GM23338 (cell line): Measurements from ENCODE around the gene TGFBI.

Experiments
- CREB1 ChIP-seq: fragments of 250-450 bp; sonication (Bioruptor Pico); IDR thresholded peaks from 2 replicates; pipeline ENCODE4 v1.5.0; 2020; ENCODE audit warnings: low read depth, mild to moderate bottlenecking, moderate library complexity
- EZH2 ChIP-seq: fragments of 200-600 bp; sonication (generic); IDR thresholded peaks from one replicate; pipeline ENCODE4 v1.8.0; 2017; ENCODE audit warnings: antibody characterized with exemption, mild to moderate bottlenecking, low read depth; ENCODE audit not compliant: unreplicated experiment
- JUNB ChIP-seq: IDR thresholded peaks from one replicate; pipeline ENCODE4 v1.6.1; 2016; ENCODE audit warnings: antibody characterized with exemption; ENCODE audit not compliant: unreplicated experiment
- NANOG ChIP-seq: IDR thresholded peaks from 2 replicates; pipeline ENCODE4 v1.6.1; 2016; ENCODE audit warnings: antibody characterized with exemption, borderline replicate concordance
- POLR2AphosphoS5 ChIP-seq: IDR thresholded peaks from 2 replicates; pipeline ENCODE4 v1.6.1; 2016; ENCODE audit warnings: antibody characterized with exemption, low read depth
- REST ChIP-seq: IDR thresholded peaks from one replicate; pipeline ENCODE4 v1.6.1; 2018; ENCODE audit warnings: antibody characterized with exemption; ENCODE audit not compliant: unreplicated experiment
- STAT1 ChIP-seq: IDR thresholded peaks from one replicate; pipeline ENCODE4 v1.6.1; 2016; ENCODE audit warnings: antibody characterized with exemption; ENCODE audit not compliant: unreplicated experiment
- ZNF114 ChIP-seq: fragments of 250-450 bp; sonication (Bioruptor Pico); IDR thresholded peaks from 2 replicates; pipeline ENCODE4 v1.5.0; 2020; ENCODE audit warnings: mild to moderate bottlenecking, moderate library complexity
- ZNF331 ChIP-seq: fragments of 250-450 bp; sonication (Bioruptor Pico); IDR thresholded peaks from 2 replicates; pipeline ENCODE4 v1.5.0; 2020; ENCODE audit warnings: low read depth, mild to moderate bottlenecking, moderate library complexity
- TF ChIP-seq, protein P1 (sequence below), 2 experiments: fragments of 200-600 bp in 1 of 2; sonication (generic) in 1 of 2; conservative IDR thresholded peaks; 2 replicates each; pipeline versions ENCODE4 v1.5.1 to v1.6.1; 2016 to 2017; ENCODE audit warnings: antibody characterized with exemption in 2 of 2, low read depth in 2 of 2, mild to moderate bottlenecking in 2 of 2, moderate library complexity in 1 of 2
- TF ChIP-seq, protein P2 (sequence below): IDR thresholded peaks from 2 replicates; pipeline ENCODE4 v1.6.1; 2016; ENCODE audit warnings: antibody characterized with exemption

DNA sequence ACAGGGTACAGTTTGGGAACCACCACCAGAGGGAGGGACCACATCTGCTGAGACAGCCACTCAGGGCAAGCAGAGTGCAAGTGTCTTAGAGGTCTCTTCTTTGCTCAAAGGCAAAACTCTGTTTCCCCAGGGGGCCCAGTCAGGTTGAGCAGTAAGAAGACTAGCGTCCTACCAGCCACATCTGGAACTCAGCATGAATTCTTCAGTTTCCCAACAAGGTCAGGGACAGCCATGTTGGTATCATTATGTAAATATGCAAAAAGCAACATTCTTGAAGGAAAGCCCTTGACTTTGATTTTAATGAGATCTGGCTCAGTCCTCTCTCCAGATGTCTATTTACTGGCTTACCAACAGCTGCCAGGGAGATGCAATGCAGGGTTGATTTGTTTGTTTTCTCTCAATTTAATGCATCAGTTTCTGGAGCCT lies 46.7 kb downstream of the TGFBI start:
- TF ChIP-seq POLR2AphosphoS5 = no peak
- TF ChIP-seq, protein P1, sequence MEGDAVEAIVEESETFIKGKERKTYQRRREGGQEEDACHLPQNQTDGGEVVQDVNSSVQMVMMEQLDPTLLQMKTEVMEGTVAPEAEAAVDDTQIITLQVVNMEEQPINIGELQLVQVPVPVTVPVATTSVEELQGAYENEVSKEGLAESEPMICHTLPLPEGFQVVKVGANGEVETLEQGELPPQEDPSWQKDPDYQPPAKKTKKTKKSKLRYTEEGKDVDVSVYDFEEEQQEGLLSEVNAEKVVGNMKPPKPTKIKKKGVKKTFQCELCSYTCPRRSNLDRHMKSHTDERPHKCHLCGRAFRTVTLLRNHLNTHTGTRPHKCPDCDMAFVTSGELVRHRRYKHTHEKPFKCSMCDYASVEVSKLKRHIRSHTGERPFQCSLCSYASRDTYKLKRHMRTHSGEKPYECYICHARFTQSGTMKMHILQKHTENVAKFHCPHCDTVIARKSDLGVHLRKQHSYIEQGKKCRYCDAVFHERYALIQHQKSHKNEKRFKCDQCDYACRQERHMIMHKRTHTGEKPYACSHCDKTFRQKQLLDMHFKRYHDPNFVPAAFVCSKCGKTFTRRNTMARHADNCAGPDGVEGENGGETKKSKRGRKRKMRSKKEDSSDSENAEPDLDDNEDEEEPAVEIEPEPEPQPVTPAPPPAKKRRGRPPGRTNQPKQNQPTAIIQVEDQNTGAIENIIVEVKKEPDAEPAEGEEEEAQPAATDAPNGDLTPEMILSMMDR (conservative IDR thresholded peaks at IDR 0.05; ENCODE audit: low read depth in 2 of 2) = 0 out of 4 replicates have a peak, but pooled peaks have one; percentile 12 to 19
- TF ChIP-seq CREB1 (CRISPR knock-in tag) = no peak
- TF ChIP-seq REST = no peak
- TF ChIP-seq EZH2 = no peak
- no peak for TF ChIP-seq JUNB
- TF ChIP-seq ZNF331 (CRISPR knock-in tag) = no peak
- no peak for TF ChIP-seq ZNF114 (CRISPR knock-in tag)
- no peak for TF ChIP-seq NANOG
- TF ChIP-seq, protein P2, sequence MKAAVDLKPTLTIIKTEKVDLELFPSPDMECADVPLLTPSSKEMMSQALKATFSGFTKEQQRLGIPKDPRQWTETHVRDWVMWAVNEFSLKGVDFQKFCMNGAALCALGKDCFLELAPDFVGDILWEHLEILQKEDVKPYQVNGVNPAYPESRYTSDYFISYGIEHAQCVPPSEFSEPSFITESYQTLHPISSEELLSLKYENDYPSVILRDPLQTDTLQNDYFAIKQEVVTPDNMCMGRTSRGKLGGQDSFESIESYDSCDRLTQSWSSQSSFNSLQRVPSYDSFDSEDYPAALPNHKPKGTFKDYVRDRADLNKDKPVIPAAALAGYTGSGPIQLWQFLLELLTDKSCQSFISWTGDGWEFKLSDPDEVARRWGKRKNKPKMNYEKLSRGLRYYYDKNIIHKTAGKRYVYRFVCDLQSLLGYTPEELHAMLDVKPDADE = no peak
- no peak for TF ChIP-seq STAT1
